Upper lobe of left lung (tissue), 6 donors: ENCODE data around the gene DCLRE1C. TPM values are rescaled to one million over a fixed set of nuclear protein-coding genes. Genes with fewer than 3 reads are reported as not detected.

Source experiments
- ATAC-seq, 2 donors: fragments of 200-7000 bp; cut with Tn5 transposase; one replicate each; pipeline ENCODE4 v1.9.1; 2022; ENCODE audit warnings: mild to moderate bottlenecking in 2 of 2, moderate library complexity in 2 of 2; ENCODE audit not compliant: low FRiP score in 2 of 2
- DNase-seq, 2 donors: peaks; one replicate each; pipeline ENCODE4 v3.0.0-alpha.2; 2019 to 2020
- H3K27ac ChIP-seq, 4 donors: fragments of 200-600 bp; sonication (generic); one replicate each; pipeline ENCODE4 v1.5.1; 2016 to 2019
- H3K27me3 ChIP-seq, 4 donors: fragments of 200-600 bp; sonication (generic); one replicate each; pipeline ENCODE4 v1.5.1; 2017 to 2019
- H3K36me3 ChIP-seq, 4 donors: fragments of 200-600 bp; sonication (generic); one replicate each; pipeline ENCODE4 v1.5.1; 2016 to 2019
- H3K4me1 ChIP-seq, 4 donors: fragments of 200-600 bp; sonication (generic); one replicate each; pipeline ENCODE4 v1.5.1; 2018 to 2019
- H3K4me3 ChIP-seq, 4 donors: fragments of 200-600 bp; sonication (generic); one replicate each; pipeline ENCODE4 v1.5.1; 2017 to 2019; ENCODE audit warnings: mild to moderate bottlenecking in 2 of 4, moderate library complexity in 1 of 4
- H3K9me3 ChIP-seq, 4 donors: fragments of 200-600 bp; sonication (generic); one replicate each; pipeline ENCODE4 v1.5.1; 2018 to 2019
- EP300 ChIP-seq, 4 donors: sonication (generic); formaldehyde crosslinking; IDR thresholded peaks; one replicate each; pipeline ENCODE4 v1.5.1; 2017; ENCODE audit warnings: antibody characterized with exemption in 4 of 4, control low read depth in 2 of 4
- POLR2A ChIP-seq, 4 donors: fragments of 450-650 bp; IDR thresholded peaks; one replicate each; pipeline ENCODE4 v1.5.1; 2016 to 2017; ENCODE audit warnings: antibody characterized with exemption in 4 of 4, mild to moderate bottlenecking in 2 of 4
- POLR2AphosphoS5 ChIP-seq, 2 donors: sonication (generic); formaldehyde crosslinking; IDR thresholded peaks; one replicate each; pipeline ENCODE4 v1.5.1; 2017; ENCODE audit warnings: antibody characterized with exemption in 2 of 2
- WGBS, 2 donors: methylation state at CpG; one replicate each; pipeline ENCODE4 v1.1.5; 2017 to 2018; 5-methylcytosine and 5-hydroxymethylcytosine counted together
- total RNA-seq, 6 donors: library from RNA; depleted of rRNA in 4 of 6; stranded (reverse); fragments of >200 nt in 4 of 6; gene quantifications; one replicate each; pipeline versions ENCODE4 v1.1.0 to v1.2.1, GENCODE V29; 2016 to 2021
- TF ChIP-seq, protein P1 (sequence below), 6 experiments: fragments of 450-650 bp in 4 of 6; fragments of 200-600 bp in 2 of 6; sonication (generic) in 2 of 6; IDR thresholded peaks; one replicate each; pipeline ENCODE4 v1.5.1; 2016 to 2019; ENCODE audit warnings: antibody characterized with exemption in 6 of 6
- donor health status: DM: no; HTN: no; CAD: no; lungs with moderate emphysema.
- donor health status: DM: no; HTN: yes; CAD: no; lungs with severe emphysema.

DCLRE1C gene
- total RNA-seq, 6 donors from 2014 or later = 8.8 to 19.9 (median 10.9) TPM

DNA sequence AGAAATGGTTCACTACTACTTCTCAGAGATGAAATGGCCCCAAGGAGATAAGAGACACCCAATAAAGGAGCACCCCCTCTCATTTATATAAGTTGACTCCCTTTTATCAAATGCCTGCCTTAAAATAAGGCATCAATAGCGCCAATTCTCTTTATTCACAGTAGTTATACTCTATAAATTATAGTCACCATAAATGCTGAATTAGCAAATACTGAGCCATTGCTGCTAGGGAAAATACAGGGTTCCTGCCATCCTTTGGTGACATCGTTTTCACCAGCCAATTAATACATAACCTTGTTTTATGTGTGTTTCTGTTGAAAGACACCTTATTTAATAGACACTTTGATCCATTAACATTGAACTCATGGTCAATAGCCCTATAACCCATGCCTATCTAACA lies 28.6 kb downstream of the DCLRE1C start:
- DNase-seq (no peak), ATAC-seq (no peak)
- Histone ChIP-seq H3K4me3 (no peak overlapping the region), H3K36me3 (peaks cover 5 to 92% (median 56%) of the 10 kb centered on the region in 4 donors), H3K27me3 (no peaks in the 10 kb centered on the region), H3K27ac (no peak overlapping the region), H3K9me3 (no peaks in the 10 kb centered on the region), H3K4me1 (no peaks in the 10 kb centered on the region)
- TF ChIP-seq EP300 (IDR thresholded peaks at IDR 0.05) = no peak
- TF ChIP-seq, protein P1, sequence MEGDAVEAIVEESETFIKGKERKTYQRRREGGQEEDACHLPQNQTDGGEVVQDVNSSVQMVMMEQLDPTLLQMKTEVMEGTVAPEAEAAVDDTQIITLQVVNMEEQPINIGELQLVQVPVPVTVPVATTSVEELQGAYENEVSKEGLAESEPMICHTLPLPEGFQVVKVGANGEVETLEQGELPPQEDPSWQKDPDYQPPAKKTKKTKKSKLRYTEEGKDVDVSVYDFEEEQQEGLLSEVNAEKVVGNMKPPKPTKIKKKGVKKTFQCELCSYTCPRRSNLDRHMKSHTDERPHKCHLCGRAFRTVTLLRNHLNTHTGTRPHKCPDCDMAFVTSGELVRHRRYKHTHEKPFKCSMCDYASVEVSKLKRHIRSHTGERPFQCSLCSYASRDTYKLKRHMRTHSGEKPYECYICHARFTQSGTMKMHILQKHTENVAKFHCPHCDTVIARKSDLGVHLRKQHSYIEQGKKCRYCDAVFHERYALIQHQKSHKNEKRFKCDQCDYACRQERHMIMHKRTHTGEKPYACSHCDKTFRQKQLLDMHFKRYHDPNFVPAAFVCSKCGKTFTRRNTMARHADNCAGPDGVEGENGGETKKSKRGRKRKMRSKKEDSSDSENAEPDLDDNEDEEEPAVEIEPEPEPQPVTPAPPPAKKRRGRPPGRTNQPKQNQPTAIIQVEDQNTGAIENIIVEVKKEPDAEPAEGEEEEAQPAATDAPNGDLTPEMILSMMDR (IDR thresholded peaks at IDR 0.05) = no peak
- no peak for TF ChIP-seq POLR2AphosphoS5 (IDR thresholded peaks at IDR 0.05)
- TF ChIP-seq POLR2A (IDR thresholded peaks at IDR 0.05) = no peak
- 94 to 95% methylated on average over 2 of the region's 2 CpGs for WGBS, 2 donors

DNA sequence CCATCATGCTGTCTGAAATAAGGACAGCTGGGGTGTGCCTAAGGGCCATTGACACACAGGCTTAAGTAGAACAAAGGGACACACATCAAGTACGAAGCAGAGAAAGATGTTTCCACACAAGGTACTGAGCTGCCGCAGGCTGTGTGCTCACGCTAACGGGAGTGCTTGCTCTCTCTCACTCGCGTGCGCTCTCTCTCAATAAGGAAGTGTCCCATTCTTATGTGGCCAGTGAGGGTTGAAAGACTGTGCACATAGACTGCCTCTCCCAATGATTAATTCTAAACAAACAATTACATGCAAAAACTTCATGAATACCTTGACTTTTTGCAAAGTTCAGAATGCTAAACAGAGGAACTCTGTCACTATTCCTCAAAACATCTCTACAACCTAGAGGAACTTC lies 29.9 kb downstream of the DCLRE1C start:
- ATAC-seq (no peak), DNase-seq (no peak)
- Histone ChIP-seq H3K4me3 (no peak overlapping the region), H3K4me1 (no peaks in the 10 kb centered on the region), H3K27me3 (no peaks in the 10 kb centered on the region), H3K9me3 (no peaks in the 10 kb centered on the region), H3K36me3 (peaks cover 12 to 93% (median 67%) of the 10 kb centered on the region in 4 donors), H3K27ac (no peak overlapping the region)
- WGBS, 2 donors = 96% methylated on average over 7 of the region's 7 CpGs
- TF ChIP-seq POLR2A (IDR thresholded peaks at IDR 0.05) (no peak), POLR2AphosphoS5 (IDR thresholded peaks at IDR 0.05) (no peak), EP300 (IDR thresholded peaks at IDR 0.05) (no peak)
- TF ChIP-seq, protein P1 (IDR thresholded peaks at IDR 0.05) = no peak

DNA sequence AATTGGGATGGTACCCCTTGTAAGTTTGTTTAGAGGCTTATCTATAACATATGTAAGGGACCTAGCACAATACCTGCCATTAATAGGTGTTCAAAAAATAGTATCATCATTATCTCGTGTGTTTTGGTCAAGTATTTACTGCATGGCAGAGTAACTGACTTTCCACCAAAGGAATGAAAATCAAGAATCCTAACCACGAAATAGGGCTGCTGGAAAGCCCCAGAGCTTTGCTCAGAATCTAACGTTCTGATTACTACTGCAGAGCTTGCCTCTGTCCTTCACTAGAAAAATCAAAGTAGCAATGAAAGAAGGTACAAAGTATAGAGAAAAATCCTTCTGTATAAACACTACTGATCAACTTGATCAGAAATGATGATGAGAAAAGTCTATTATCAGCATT lies 34.9 kb downstream of the DCLRE1C start:
- H3K36me3 ChIP-seq = peaks cover 30 to 85% (median 67%) of the 10 kb centered on the region in 4 donors
- no peak for ATAC-seq
- 88 to 91% methylated on average over 3 of the region's 3 CpGs for WGBS, 2 donors
- TF ChIP-seq, protein P1 (IDR thresholded peaks at IDR 0.05) = no peak
- TF ChIP-seq POLR2A (IDR thresholded peaks at IDR 0.05) = no peak
- TF ChIP-seq POLR2AphosphoS5 (IDR thresholded peaks at IDR 0.05) = no peak
- TF ChIP-seq EP300 (IDR thresholded peaks at IDR 0.05) = no peak
- no peaks in the 10 kb centered on the region for H3K27me3 ChIP-seq
- H3K4me3 ChIP-seq = no peak overlapping the region
- no peak for DNase-seq
- H3K4me1 ChIP-seq = no peaks in the 10 kb centered on the region
- H3K27ac ChIP-seq = no peak overlapping the region
- peaks cover 0 to 21% (median 15%) of the 10 kb centered on the region in 4 donors for H3K9me3 ChIP-seq

DNA sequence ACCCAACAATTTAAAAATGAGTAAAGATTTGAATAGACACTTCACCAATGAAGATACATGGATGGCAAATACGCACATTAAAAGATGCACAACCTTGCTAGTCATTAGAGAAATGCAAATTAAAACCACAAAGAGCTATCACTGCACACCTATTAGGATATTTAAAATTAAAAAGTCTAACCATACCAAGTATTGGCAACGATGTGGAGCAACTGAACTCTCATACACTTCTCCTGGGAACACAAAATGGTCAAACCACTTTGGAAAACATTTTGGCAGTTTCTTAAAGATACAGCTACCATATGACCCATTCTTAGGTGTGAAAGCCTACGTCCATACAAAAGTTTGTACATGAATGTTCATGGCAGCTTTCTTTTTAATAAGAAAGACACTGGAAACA lies 36.1 kb downstream of the DCLRE1C start:
- ATAC-seq (no peak), DNase-seq (no peak)
- TF ChIP-seq POLR2A (IDR thresholded peaks at IDR 0.05) (no peak), POLR2AphosphoS5 (IDR thresholded peaks at IDR 0.05) (no peak), EP300 (IDR thresholded peaks at IDR 0.05) (no peak)
- TF ChIP-seq, protein P1 (IDR thresholded peaks at IDR 0.05) = no peak
- Histone ChIP-seq H3K27ac (no peak overlapping the region), H3K4me1 (no peaks in the 10 kb centered on the region), H3K36me3 (peaks cover 33 to 83% (median 61%) of the 10 kb centered on the region in 4 donors), H3K9me3 (peaks cover 0 to 21% (median 15%) of the 10 kb centered on the region in 4 donors), H3K27me3 (no peaks in the 10 kb centered on the region), H3K4me3 (no peak overlapping the region)
- 98% methylated on average over 3 of the region's 3 CpGs for WGBS, 2 donors

DNA sequence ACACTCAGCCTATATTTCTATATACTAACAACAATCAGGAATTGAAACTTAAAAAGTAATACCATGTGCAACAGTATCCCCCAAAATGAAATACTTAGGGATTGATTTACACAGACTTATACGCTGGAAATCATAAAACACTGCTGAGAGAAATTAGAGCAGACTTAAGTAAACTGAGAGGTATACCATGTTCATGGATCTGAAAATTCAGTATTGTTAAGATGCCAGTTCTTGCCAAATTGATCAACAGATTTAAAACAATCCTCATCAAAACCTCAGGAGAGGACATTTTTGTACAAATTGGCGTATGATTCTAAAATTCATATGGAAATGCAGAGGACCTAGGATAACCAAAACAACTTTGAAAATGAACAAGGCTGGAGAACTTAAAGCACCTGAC lies 37.3 kb downstream of the DCLRE1C start:
- no peak overlapping the region for H3K4me3 ChIP-seq
- H3K4me1 ChIP-seq = no peaks in the 10 kb centered on the region
- peaks cover 0 to 21% (median 15%) of the 10 kb centered on the region in 4 donors for H3K9me3 ChIP-seq
- H3K27me3 ChIP-seq = no peaks in the 10 kb centered on the region
- TF ChIP-seq, protein P1 (IDR thresholded peaks at IDR 0.05) = no peak
- no peak for TF ChIP-seq POLR2A (IDR thresholded peaks at IDR 0.05)
- TF ChIP-seq EP300 (IDR thresholded peaks at IDR 0.05) = no peak
- no peak for TF ChIP-seq POLR2AphosphoS5 (IDR thresholded peaks at IDR 0.05)
- ATAC-seq (no peak), DNase-seq (no peak)
- WGBS, 2 donors = 94 to 100% methylated on average over 2 of the region's 2 CpGs
- H3K36me3 ChIP-seq = peaks cover 33 to 81% (median 56%) of the 10 kb centered on the region in 4 donors
- H3K27ac ChIP-seq = no peak overlapping the region
